H1 (cell line): ENCODE measurements around the gene MMP17. TPM values are rescaled to one million over a fixed set of nuclear protein-coding genes. Genes with fewer than 3 reads are reported as not detected.

Experiments used
- CEBPB ChIP-seq: IDR thresholded peaks from 2 replicates; pipeline ENCODE4 v1.6.1; 2012; ENCODE audit warnings: low read depth, low read length
- KDM1A ChIP-seq: fragments of 200-600, 300-600 bp; sonication (generic); IDR thresholded peaks from 2 replicates; pipeline ENCODE4 v1.7.1; 2016; ENCODE audit warnings: mild to moderate bottlenecking, low read length, borderline replicate concordance
- POLR2AphosphoS5 ChIP-seq: IDR thresholded peaks from 2 replicates; pipeline ENCODE4 v1.6.1; 2011; ENCODE audit warnings: low read depth, low read length
- SP2 ChIP-seq: IDR thresholded peaks from 2 replicates; pipeline ENCODE4 v1.6.1; 2012; ENCODE audit warnings: mild to moderate bottlenecking, low read length, inconsistent platforms
- SP4 ChIP-seq: IDR thresholded peaks from 2 replicates; pipeline ENCODE4 v1.6.1; 2012; ENCODE audit warnings: low read length, inconsistent platforms
- TEAD4 ChIP-seq: IDR thresholded peaks from 2 replicates; pipeline ENCODE4 v1.6.1; 2012; ENCODE audit warnings: low read depth, low read length, inconsistent platforms, mixed read lengths
- polyA plus RNA-seq, 7 experiments: library from polyadenylated mRNA; depleted of rRNA in 3 of 7; stranded (reverse) in 5 of 7; unstranded in 2 of 7; fragments of >200 nt in 5 of 7; fragments of 200-250 nt in 2 of 7; gene quantifications; 1 replicate in 5 of 7; 2 replicates in 1 of 7; 4 replicates in 1 of 7; pipeline versions ENCODE4 v1.2.1 to v1.2.3, GENCODE V29; 2011 to 2013; ENCODE audit warnings: missing spikeins in 2 of 7, mixed read lengths in 2 of 7
- total RNA-seq: library from RNA; stranded (reverse); fragmentation: NEBNext Ultra II Directional; extraction: Animal tissue kit (Norgen Biotek cat#: 25700); gene quantifications from 2 replicates; pipeline ENCODE4 v1.2.1, GENCODE V29; 2021

MMP17 gene
- total and polyA plus RNA-seq, 2 of the 8 experiments (the other 6 are each of a cell fraction or from before 2014, with no cell fraction given), result 41.3 to 53.8 TPM

DNA sequence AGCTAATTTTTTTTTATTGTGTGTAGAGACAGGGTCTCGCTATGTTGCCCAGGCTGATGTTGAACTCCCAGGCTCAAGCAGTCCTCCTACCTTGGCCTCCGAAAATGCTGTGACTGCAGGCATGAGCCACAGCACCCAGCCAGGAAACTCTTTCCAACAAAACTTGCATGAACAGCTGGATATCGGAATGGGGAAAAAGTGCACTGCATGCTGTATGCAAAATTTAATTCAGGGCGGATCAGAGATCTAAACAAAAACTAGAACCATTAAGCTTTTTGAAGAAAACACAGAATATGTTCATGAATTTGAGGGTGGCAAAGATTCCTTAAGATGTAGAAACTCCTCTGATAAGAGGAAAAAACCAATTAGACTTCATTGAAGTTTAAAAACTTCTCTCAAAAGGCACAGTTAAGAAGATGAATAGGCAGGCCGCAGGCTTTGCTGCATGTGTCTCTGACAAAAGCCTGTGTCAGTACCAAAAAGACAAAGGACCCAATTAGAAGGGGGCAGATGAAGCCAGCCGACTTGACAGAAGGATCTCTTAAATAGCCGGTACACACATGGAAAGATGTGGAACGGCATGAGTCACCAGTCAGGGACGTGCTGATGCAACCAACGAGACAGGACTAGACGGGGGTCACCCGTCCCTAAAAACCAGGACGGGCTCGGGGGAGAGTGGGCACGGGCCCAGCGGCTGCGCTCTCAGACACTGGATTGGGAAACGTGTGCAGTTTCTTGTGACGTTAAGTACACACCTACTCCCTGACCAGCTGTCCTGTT, 34.8 kb upstream of the MMP17 start (continued):
- TF ChIP-seq TEAD4 (no peak), CEBPB (no peak), KDM1A (no peak), POLR2AphosphoS5 (no peak), SP2 (no peak), SP4 (no peak)
